Medulla oblongata (tissue), 1 donor: ENCODE results near the gene ZNF331.
A peak's percentile ranks its signal among the peaks of the same experiment; 100 is the strongest.

ENCODE experiments used
- DNase-seq: peaks from one replicate; pipeline ENCODE4 v3.0.0-alpha.2; 2015; ENCODE audit errors: extremely low spot score

Gene ZNF331

GRCh38 chr19:53571339-53571738, 33.4 kb downstream of the ZNF331 start:
- DNase-seq: no peak

GRCh38 chr19:53576941-53577653, 39.2 kb downstream of the ZNF331 start:
- no peak for DNase-seq

GRCh38 chr19:53577968-53578367, 40.0 kb downstream of the ZNF331 start:
- no peak for DNase-seq

GRCh38 chr19:53579518-53579917, 41.6 kb downstream of the ZNF331 start:
- no peak for DNase-seq

- no peak for DNase-seq
Observed at GRCh38 chr19:53580871-53581835, 43.2 kb downstream of the ZNF331 start.

GRCh38 chr19:53581871-53582279, 43.9 kb downstream of the ZNF331 start:
- DNase-seq: no peak

GRCh38 chr19:53583181-53583580, 45.2 kb downstream of the ZNF331 start:
- no peak for DNase-seq

- no peak for DNase-seq
Observed at GRCh38 chr19:53586277-53586691, 48.3 kb downstream of the ZNF331 start.

GRCh38 chr19:53594811-53595509, 57.0 kb downstream of the ZNF331 start:
- DNase-seq: no peak

- no peak for DNase-seq
Observed at GRCh38 chr19:53595510-53595867, 57.5 kb downstream of the ZNF331 start.

GRCh38 chr19:53596056-53596455, 58.1 kb downstream of the ZNF331 start:
- DNase-seq: no peak

- no peak for DNase-seq
Observed at GRCh38 chr19:53597023-53597422, 59.1 kb downstream of the ZNF331 start.

GRCh38 chr19:53598361-53598760, 60.4 kb downstream of the ZNF331 start:
- DNase-seq: no peak

- DNase-seq: no peak
Observed at GRCh38 chr19:53600217-53600616, 62.3 kb downstream of the ZNF331 start.

GRCh38 chr19:53606031-53606430, 68.1 kb downstream of the ZNF331 start:
- DNase-seq: no peak

- DNase-seq: no peak
Observed at GRCh38 chr19:53608381-53608780, 70.4 kb downstream of the ZNF331 start.

- DNase-seq: no peak
Observed at GRCh38 chr19:53612762-53613526, 75.0 kb downstream of the ZNF331 start.

- peak; percentile 4 for DNase-seq
Observed at GRCh38 chr19:53621885-53622740, 84.2 kb downstream of the ZNF331 start.

- no peak for DNase-seq
Observed at GRCh38 chr19:53624771-53625545, 87.0 kb downstream of the ZNF331 start.

- DNase-seq: no peak
Observed at GRCh38 chr19:53626486-53626885, 88.5 kb downstream of the ZNF331 start.
